GM18858 (cell line): Measurements from ENCODE around the gene FYCO1.
"Not testable (repeated sequence)": the region's sequence is repeated elsewhere in the genome, so short reads cannot be mapped to it uniquely, and the experiment has no call there.

ENCODE experiments used
- ATAC-seq: cut with Tn5 transposase; IDR thresholded peaks from one replicate; pipeline ENCODE4 v1.9.1; 2021; ENCODE audit not compliant: unreplicated experiment

FYCO1 gene

DNA sequence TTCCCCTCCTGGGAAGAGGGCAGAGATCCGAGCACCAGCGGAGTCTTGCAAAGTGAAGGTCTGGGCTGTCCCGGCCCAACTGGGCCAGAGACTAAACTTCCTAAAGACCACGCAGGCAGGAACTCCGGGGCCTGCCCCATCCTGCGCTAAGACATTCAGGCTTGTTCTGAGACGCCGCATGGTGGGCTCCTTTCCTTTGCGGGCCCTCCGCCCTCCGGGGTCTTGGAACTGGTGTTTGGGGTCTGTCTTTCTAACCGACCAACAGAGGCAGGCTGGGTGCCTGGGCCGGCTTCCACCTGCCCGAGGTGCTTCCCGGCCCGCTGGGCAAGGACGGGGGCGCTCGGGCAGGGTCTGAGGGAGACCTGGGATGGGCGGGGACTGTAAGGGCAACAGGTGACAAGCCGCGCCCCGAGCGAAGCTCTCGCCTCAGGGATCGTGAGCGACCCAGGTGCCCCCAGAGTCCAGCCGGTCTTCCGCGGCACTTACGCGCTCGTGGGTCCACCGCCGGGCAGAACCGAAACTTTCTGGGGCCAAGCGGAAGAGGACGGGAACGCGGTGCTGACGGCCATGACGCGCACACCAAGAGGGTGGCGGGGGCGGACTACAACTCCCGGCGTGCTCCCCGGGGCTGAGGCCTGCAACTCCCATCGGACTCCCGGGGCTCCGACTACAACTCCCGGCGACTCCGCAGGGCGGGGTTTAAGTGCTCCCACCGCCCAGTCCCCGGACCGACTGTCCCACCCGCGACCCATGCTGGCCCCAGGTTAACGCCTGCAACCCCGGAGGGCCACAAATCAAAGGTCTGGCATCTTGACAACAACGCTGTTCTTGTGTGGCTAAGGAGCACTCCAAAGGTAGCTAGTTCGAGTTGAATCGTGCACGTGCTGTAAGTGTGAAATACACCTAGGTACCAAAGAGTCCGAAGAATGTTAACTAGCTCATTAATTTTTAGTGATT, at the start of gene FYCO1:
TSS of gene FYCO1 (minus strand) at position 589 of the 957 bp plus-strand sequence. CDS start 10,914 bp downstream, outside the sequence.
- peak; percentile 70 for ATAC-seq

DNA sequence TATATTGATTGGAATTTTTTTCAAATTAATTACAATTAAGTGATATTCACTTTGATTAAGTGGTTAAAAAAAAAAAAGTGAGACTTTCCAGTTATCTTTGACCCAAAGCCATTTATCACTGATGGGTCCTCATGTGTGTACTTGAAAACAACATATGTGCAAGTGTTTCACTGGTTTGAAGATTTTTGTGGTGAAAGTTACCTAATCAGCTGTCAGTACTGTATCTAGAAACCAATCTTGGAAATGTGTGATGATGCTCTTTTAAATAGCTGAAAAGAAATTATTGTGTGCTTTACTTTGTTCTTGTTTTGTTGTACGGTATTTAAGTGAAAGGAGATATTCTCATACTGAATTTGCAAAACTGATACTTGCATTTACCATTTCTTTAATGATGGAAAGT, 43.3 kb upstream of the FYCO1 start:
- ATAC-seq: no peak

DNA sequence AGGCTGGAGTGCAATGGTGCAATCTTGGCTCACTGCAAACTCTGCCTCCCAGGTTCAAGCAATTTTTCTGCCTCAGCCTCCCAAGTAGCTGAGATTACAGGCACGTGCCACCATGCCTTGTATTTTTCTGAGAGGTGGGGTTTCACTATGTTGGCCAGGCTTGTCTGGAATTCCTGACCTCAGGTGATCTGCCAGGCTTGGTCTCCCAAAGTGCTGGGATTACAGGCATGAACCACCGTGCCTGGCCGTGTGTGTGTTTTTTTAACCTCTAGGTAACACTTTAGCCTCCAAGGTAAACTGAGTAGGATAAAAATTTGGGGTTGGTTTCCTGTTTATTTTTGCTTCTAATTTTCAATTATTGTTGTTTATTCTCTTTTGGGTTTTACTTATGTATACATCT, 42.4 kb upstream of the FYCO1 start:
- ATAC-seq: not testable (repeated sequence)

DNA sequence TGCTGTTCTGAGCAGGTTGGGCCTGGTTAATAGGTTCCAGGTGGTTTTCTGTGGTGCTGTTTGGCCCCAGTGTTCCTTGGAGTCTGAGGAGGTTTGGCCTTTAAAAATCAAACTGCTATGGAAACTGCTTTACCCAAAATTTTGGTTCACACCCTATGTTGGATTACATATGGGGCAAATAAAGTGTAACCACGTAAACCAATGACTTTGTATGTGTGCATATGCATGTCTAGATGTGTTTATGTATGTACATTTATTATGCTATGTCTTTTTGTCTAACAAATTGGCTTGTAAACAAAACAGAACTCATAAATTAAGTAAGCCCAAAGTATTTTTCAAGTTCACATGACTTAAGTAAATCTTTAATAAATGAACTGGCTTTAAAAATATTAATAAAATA, 40.6 kb upstream of the FYCO1 start:
- no peak for ATAC-seq

DNA sequence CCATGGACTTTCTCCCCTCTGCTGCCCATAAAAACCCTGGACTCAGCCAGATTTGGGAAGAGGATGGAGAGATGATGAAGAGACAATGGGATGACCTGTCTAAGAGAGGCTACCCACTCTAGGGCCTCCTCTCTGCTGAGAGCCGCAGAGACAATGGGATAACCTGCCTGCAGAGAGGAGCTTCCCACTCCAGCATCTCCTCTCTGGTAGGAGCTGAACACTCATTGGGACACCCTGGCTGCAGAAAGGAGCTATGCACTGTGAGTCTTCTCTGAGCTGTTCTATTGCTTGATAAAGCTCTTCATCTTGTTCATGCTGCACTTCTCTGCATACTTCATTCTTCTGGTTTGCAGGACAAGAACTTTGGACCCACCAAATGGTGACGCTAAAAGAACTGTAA, 36.1 kb upstream of the FYCO1 start:
- ATAC-seq: no peak

DNA sequence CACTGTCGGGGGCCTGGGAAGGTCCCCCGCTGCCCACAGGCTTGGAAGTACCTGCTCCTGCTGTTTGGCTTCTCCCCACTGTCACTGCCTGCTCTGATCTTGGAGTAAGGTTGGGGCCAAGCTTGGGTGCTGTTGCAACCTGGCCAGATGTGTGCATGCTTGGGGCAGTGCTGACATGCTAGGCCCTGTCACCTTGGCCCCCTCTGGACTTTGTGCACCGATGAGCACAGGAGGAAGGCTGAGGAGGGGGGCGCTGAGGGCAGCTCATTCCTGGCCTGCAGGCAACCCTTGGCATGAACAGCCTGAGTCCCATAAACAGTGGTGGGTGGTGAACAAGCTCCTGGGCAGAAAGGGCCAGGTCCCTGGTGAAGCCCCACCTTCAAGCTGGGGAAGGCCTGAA, 35.6 kb upstream of the FYCO1 start:
- no peak for ATAC-seq

DNA sequence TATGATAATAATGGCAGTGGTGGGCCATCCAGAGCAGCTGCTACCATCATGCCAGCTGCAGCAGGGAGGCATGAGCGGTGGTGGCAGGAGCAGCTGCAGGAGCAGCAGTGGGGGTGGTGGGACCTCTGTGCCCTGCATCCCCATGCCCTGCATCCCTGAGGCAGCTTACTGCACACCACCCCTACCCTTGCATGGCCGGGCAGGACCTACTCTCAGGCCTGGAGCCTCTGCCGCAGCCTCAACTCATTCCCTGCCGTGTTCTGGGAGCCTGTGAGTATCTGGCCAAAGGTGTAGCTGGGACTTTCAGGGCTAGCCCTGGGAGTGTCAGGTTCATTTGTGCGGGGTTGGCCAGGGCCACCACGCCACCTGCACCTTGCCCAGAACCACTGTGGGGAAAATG, 35.0 kb upstream of the FYCO1 start:
- no peak for ATAC-seq

DNA sequence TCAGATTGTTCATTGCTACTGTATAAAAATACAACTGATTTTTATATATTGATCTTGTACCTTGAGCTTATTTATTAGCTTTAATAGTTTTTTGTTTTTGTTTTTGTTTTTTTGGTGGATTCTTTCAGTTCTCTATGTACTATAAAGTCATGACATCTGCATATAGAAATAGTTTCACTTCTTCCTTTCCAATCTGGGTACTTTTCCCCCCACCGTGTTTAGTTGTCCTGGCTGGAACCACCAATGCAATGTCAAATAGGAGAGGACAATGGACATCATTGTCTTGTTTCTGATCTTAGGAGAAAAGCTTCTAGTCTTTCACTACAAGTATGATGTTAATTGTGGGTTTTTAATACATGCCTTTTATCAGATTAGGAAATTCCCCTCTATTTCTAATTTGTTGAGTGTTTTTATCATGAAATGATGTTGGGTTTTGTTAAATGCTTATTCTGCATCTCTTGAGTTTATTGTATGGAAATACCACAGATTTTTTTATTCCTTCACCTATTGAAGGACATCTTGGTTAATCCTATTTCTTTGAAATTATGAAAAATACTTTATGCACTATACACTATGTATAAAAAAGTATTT, 34.4 kb upstream of the FYCO1 start:
- ATAC-seq: no peak

DNA sequence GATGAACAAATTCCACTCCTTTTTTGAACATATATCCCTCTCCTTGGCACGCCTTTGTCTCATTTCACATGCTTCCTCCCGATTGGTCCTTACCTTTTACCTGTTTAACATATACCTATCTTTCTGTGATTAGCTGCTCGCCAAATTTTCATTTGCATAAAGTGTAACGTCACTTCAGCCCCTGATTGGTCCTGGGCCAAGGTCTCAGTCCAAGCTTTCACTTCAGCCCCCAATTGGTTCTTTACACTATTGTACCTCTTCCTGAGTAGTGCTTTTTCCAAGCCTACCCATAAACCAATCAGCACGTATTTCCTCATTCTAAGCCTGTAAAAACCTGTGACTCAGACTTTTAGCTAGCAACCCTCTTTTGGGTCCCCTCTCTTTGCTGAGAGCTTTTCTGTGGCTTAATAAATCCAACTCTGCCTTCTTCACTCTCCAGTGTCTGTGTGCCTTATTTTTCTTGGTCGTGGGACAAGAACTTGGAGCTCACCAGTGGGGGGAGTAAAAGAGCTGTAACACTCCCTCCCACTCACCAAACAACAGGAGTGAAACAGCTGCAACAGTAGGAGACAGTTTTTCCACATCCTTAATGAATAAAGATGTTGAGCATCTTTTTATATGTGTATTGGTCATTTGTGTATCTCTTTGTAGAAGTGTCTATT, 32.2 kb upstream of the FYCO1 start:
- ATAC-seq: no peak

DNA sequence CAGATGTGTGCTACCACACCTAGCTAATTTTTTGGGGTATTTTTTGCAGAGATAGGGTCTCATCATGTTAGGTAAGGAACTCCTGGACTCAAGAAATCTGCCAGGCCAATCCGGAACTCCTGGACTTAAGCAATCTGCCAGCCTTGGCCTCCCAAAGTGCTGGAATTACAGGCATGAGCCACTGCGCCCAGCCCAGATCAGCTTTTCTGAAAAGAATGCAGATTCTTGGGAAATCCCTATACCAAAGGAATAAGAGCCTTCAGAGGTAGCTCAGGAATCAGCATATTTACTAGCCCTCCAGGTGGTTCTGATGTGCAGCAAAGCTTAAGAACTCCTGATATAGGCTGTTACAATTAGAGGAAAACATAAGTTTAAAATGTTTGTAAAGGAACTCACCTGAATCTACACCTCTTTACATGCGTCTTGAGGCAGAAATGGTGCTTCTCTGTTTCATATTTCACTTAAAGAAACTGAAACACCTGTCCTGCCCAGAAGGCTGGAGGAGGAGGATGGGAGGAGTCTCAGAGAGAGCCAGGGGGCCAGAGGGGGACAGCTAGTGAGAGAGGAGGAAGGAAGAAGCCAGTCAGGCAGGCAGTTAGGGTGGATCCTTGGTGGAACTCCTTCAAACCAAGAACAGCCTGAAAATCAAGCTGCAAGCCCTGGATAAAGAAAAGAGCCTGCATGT, 31.5 kb upstream of the FYCO1 start, which contains the start of gene XCR1:
TSS of gene XCR1 (minus strand) at position 463 of the 685 bp plus-strand sequence. CDS start 5,536 bp downstream, outside the sequence.
- ATAC-seq: no peak

DNA sequence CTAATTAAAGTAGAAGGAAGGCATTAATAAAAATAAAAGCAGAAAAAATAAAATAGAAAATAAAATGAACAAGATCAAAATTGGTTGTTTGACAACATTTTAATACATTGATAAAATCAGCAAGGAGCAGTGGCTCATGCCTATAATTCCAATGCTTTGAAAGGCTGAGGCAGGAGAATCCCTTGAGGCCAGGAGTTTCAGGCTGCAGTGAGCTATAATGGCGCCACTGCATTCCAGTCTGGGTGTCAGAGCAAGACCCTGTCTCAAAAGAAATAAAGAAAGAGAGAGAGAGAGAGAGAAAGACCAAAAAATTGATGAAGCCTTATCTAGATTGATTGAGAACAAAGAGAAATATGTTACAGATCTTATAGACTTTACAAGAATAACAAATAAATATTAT, 29.5 kb upstream of the FYCO1 start:
- no peak for ATAC-seq

DNA sequence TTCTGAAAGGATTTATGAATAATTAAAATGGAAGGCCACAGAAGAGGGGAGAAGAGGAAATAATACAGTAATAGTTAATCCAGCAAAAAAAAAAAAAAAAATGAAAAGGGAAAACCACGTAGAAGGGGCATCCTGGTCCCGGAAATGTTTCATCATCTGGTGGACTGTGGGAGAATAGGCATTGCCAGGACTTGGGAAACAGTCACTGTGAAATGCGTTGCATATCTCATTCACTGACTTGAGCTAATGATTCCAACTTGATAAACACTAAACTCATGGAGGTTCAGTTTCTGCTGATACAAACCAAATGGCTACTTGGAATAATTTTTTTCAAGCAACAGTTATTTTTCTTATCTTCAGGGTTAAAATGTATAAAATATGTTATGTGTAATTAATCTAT, 28.5 kb upstream of the FYCO1 start:
- no peak for ATAC-seq

DNA sequence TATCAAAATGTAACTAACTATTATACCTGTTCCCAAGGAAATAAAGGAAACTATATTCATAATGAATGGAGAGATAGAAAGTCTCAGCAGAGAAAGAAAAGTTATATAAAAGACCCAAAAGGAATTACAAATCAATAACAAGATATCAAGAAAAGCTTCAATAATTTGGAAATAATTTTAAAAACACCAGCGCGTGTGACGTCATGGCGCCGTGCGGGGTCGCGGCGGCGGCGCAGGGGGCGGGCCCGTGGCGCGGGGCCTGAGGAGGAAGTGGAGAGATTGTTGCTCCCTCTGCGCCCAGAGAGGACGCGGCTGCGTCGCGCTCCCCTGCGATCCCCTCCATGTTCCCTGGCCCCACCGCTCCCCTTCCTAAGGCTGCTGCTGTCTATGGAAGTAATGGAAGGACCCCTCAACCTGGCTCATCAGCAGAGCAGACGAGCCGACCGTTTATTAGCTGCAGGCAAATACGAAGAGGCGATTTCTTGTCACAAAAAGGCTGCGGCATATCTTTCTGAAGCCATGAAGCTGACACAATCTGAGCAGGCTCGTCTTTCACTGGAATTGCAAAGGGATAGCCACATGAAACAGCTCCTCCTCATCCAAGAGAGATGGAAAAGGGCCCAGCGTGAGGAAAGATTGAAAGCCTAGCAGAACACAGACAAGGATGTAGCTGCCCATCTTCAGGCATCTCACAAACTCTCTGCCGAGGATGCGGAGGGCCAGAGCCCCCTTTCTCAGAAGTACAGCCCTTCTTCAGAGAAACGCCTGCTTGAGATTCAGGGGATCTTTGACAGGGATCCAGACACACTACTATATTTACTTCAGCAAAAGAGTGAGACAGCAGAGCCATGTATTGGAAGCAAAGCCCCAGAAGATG, 27.5 kb upstream of the FYCO1 start:
- ATAC-seq: no peak

DNA sequence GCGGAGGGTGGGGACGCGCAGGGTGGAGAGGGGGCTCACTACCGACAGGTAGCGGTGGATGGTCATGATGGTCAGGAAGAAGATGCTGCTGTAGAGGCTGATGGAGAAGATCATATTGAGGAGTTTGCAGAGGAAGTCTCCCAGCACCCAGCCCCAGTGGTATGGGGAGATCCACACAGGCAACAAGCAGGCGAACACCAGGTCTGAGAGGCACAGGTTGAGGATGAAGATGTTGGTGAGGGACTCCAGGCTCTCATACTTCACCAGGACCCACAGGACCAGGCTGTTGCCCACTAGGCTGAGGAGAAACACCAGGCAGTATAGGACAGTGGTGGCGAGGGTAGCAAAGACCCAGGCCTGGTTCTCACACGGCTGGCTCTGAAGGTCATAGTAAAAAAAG, 25.9 kb upstream of the FYCO1 start:
- no peak for ATAC-seq

DNA sequence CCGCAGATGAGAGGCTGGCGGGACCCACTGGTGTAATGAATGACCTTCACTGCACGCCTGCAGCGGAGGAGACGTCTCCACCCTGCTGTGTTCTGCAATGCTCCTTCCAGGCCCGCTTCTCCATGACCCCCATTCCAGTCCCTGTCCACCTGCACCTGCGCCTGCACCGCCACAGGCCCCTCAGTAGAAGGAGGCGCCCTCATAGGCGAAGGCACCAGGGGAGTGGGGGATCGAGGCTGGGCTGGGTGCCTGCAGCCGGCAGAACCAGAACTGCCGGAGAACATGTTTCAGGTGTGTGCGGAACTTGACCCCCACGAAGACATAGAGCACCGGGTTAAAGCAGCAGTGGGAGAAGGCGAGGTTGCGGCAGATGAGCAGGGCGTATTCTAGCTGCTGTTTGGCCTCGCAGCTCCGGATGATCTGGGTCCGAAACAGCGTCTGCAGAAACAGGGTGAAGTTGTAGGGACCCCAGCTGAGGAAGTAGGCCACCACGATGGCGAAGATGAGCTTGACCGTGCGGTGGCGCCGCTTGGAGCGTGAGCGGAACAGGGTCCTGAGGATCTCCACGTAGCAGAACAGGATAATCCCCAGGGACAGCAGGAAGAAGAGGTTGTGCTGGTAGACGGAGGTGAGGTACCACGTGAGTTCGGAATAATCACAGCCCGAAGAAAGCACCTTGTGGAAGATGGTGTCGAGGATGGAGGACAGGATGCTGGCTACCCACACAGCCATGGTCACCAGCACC, 25.3 kb upstream of the FYCO1 start:
- no peak for ATAC-seq

DNA sequence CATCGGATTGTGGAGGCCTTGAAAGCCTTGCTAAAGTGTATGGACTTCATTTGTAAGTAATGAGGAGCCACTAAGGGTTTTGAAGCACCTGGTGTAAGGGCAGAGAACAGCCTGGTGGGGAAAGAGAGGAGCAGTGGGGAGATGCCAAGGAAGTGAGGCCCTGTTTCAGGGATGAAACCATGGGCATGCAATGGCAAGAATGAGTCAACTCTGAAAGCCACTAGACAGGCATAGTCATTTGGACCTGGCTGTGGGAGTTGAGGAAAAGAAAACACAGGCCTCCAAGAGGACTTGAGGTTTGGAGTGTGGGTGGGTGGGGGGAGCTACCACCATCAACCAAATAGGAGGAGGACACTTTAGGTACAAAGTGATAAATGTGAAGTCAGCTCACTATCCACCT, 24.1 kb upstream of the FYCO1 start:
- ATAC-seq: no peak

DNA sequence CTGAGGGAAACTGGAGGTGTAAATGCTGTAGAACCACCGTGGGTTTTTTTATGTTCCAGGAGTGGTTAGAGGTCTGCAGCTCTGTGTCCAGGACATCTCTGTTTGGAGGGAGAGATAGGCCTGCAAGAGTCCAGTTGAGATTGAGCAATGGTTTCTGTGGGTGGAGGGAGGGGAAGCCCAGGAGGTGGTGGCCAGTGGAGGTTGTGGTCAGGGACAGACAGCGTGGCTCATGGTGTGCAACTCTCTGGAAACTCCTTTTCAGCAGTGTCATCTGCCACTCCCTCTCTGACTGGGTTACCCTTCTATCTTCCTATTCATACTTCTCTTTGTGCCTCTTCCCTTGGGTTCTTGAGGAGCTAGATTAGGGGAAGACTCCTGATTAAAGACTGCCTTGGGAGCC, 22.1 kb upstream of the FYCO1 start:
- ATAC-seq: no peak

DNA sequence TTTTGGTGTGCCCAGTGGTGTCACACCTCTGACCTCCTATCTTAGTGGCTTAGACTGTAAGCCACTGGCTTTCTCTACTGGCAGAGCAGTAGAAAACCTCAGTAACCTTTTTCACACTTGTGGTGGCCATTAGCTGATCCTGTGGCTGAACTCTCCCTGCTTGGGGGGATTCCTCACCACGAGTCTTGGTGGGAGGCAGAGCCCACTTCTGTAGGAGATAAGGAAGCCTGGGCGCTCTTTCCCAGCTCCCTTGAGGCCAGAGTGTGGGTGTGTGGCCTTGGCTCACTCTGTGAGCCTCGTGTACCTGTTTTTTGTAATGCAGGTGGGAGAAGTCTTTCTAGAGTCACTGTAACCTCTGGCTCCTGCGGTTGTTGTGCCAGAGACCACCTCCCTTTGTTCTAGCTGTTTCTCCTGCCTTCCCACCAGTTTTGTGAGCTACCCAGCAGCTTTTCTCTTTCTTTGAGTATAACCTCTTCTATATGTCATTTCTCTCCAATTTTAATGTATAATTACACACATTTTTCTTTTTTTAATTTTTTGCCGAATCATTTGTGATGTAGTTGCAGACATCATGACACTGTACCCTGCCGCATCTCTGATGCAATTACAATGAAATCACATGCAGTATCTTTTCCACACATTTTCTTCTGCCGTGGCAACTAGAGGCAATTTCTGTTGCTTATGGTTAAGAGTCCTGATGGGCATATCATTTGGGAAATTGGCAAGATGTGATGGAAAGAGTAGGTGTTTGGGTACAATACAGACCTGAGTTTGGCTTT, 17.9 kb upstream of the FYCO1 start:
- ATAC-seq: no peak

DNA sequence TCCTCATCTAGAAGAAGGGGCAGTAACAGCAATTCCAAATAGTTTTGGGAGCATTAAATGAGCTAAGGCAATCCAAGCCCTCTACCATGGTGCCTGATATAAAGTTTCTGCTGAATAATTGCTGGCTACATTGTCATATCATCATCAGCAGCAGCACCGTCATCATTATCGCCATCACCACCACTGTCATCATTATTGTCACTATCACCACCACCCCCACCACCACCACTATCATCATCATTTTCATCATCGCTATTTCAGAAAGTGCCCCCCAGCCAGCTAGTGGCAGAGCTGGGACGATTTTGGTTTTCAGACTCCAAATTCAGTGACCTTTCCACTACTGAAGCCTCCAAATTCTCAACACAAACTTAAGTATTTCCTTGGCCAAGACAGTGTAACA, 16.6 kb upstream of the FYCO1 start:
- ATAC-seq: no peak
